ENCODE data around the gene CGB7. TPM values are rescaled to one million over a fixed set of nuclear protein-coding genes. Genes with fewer than 3 reads are reported as not detected.

Gene CGB7
- total and polyA plus RNA-seq, 2 experiments from 2014 or later: 0.32 to 0.97 TPM

DNA sequence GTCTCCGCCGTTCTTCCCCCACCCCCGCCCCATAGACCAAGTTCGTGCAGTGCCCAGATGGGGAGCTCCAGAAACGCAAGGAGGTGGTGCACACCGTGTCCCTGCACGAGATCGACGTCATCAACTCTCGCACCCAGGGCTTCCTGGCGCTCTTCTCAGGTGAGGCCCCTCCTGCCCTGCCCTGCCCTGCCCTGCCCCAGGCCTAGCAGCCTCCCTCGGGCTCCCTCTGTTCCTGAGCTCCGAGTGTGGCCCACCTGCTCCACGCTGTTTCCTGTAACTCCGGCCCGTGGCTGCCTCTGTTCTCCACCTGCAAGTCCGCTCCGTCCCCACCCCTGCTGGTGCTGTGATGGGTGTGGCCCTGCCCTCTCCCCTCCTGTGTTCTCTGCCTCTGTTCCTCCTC lies 47.1 kb downstream of the CGB7 start (continued):
- TF ChIP-seq, protein P1, sequence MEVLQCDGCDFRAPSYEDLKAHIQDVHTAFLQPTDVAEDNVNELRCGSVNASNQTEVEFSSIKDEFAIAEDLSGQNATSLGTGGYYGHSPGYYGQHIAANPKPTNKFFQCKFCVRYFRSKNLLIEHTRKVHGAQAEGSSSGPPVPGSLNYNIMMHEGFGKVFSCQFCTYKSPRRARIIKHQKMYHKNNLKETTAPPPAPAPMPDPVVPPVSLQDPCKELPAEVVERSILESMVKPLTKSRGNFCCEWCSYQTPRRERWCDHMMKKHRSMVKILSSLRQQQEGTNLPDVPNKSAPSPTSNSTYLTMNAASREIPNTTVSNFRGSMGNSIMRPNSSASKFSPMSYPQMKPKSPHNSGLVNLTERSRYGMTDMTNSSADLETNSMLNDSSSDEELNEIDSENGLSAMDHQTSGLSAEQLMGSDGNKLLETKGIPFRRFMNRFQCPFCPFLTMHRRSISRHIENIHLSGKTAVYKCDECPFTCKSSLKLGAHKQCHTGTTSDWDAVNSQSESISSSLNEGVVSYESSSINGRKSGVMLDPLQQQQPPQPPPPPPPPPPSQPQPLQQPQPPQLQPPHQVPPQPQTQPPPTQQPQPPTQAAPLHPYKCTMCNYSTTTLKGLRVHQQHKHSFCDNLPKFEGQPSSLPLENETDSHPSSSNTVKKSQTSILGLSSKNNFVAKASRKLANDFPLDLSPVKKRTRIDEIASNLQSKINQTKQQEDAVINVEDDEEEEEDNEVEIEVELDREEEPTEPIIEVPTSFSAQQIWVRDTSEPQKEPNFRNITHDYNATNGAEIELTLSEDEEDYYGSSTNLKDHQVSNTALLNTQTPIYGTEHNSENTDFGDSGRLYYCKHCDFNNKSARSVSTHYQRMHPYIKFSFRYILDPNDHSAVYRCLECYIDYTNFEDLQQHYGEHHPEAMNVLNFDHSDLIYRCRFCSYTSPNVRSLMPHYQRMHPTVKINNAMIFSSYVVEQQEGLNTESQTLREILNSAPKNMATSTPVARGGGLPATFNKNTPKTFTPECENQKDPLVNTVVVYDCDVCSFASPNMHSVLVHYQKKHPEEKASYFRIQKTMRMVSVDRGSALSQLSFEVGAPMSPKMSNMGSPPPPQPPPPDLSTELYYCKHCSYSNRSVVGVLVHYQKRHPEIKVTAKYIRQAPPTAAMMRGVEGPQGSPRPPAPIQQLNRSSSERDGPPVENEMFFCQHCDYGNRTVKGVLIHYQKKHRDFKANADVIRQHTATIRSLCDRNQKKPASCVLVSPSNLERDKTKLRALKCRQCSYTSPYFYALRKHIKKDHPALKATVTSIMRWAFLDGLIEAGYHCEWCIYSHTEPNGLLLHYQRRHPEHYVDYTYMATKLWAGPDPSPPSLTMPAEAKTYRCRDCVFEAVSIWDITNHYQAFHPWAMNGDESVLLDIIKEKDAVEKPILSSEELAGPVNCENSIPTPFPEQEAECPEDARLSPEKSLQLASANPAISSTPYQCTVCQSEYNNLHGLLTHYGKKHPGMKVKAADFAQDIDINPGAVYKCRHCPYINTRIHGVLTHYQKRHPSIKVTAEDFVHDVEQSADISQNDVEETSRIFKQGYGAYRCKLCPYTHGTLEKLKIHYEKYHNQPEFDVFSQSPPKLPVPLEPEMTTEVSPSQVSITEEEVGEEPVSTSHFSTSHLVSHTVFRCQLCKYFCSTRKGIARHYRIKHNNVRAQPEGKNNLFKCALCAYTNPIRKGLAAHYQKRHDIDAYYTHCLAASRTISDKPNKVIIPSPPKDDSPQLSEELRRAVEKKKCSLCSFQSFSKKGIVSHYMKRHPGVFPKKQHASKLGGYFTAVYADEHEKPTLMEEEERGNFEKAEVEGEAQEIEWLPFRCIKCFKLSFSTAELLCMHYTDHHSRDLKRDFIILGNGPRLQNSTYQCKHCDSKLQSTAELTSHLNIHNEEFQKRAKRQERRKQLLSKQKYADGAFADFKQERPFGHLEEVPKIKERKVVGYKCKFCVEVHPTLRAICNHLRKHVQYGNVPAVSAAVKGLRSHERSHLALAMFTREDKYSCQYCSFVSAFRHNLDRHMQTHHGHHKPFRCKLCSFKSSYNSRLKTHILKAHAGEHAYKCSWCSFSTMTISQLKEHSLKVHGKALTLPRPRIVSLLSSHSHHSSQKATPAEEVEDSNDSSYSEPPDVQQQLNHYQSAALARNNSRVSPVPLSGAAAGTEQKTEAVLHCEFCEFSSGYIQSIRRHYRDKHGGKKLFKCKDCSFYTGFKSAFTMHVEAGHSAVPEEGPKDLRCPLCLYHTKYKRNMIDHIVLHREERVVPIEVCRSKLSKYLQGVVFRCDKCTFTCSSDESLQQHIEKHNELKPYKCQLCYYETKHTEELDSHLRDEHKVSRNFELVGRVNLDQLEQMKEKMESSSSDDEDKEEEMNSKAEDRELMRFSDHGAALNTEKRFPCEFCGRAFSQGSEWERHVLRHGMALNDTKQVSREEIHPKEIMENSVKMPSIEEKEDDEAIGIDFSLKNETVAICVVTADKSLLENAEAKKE (CRISPR knock-in tag; IDR thresholded peaks at IDR 0.05): no peak
- TF ChIP-seq ZNF331 (CRISPR knock-in tag; IDR thresholded peaks at IDR 0.05; ENCODE audit: low read depth): no peak
- TF ChIP-seq NANOG (IDR thresholded peaks at IDR 0.05; ENCODE audit: borderline replicate concordance): no peak
- TF ChIP-seq CREB1 (CRISPR knock-in tag; IDR thresholded peaks at IDR 0.05; ENCODE audit: low read depth): no peak
- TF ChIP-seq, protein P2, sequence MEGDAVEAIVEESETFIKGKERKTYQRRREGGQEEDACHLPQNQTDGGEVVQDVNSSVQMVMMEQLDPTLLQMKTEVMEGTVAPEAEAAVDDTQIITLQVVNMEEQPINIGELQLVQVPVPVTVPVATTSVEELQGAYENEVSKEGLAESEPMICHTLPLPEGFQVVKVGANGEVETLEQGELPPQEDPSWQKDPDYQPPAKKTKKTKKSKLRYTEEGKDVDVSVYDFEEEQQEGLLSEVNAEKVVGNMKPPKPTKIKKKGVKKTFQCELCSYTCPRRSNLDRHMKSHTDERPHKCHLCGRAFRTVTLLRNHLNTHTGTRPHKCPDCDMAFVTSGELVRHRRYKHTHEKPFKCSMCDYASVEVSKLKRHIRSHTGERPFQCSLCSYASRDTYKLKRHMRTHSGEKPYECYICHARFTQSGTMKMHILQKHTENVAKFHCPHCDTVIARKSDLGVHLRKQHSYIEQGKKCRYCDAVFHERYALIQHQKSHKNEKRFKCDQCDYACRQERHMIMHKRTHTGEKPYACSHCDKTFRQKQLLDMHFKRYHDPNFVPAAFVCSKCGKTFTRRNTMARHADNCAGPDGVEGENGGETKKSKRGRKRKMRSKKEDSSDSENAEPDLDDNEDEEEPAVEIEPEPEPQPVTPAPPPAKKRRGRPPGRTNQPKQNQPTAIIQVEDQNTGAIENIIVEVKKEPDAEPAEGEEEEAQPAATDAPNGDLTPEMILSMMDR (conservative IDR thresholded peaks at IDR 0.05; ENCODE audit: low read depth in 2 of 2): no peak
- no peak for TF ChIP-seq JUNB (IDR thresholded peaks at IDR 0.05; ENCODE audit: unreplicated experiment)
- no peak for TF ChIP-seq ZNF114 (CRISPR knock-in tag; IDR thresholded peaks at IDR 0.05)
- TF ChIP-seq STAT1 (IDR thresholded peaks at IDR 0.05; ENCODE audit: unreplicated experiment): no peak

DNA sequence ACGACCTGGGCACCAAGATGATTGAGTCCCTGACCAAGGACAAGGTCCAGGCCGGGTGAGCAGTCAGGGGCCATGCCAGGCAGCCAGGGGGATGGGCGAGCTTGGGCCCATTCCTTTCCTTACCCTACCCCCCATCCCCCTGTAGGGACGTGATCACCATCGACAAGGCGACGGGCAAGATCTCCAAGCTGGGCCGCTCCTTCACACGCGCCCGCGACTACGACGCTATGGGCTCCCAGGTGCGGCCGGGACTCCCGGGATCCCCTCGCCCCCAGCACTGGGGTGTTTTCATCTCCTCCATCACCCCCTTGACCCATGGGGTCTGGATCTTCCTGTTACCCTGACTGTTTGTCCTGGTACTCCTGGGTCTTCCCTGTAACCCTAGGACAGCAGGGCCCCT lies 47.7 kb downstream of the CGB7 start:
- no peak overlapping the region for H3K4me3 ChIP-seq
- DNase-seq (ENCODE audit: low spot score): no peak
- no peaks in the 10 kb centered on the region for H3K27me3 ChIP-seq (ENCODE audit: insufficient read depth)
- H2AFZ ChIP-seq: no peak overlapping the region
- Mint-ChIP-seq H3K36me3 (ENCODE audit: low read depth) (peaks cover 74% of the 10 kb centered on the region), H3K27ac (no peak overlapping the region), H3K4me1 (no peaks in the 10 kb centered on the region), H3K27me3 (ENCODE audit: insufficient read depth, low read depth, poor library complexity) (peaks cover 7% of the 10 kb centered on the region), H3K9me3 (no peaks in the 10 kb centered on the region; the same call in 2 of the 3 replicates), H3K4me3 (no peak overlapping the region)
- no peak overlapping the region for H3K27ac ChIP-seq (ENCODE audit: low read depth)
- H4K20me1 ChIP-seq (replicated peaks; ENCODE audit: insufficient read depth): no peaks in the 10 kb centered on the region; the same call in 1 of the 2 replicates
- ATAC-seq: no peak
- H3K4me1 ChIP-seq (ENCODE audit: insufficient read depth): no peaks in the 10 kb centered on the region
- no peaks in the 10 kb centered on the region for H3K9me2 ChIP-seq (ENCODE audit: insufficient read depth)
- no peaks in the 10 kb centered on the region for H3F3A ChIP-seq (replicated peaks; ENCODE audit: low read depth)
- H3K36me3 ChIP-seq (ENCODE audit: insufficient read depth): peaks cover 16% of the 10 kb centered on the region
- H3K79me2 ChIP-seq (replicated peaks; ENCODE audit: insufficient read depth): no peaks in the 10 kb centered on the region
- H3K4me2 ChIP-seq: no peak overlapping the region
- TF ChIP-seq CREB1 (CRISPR knock-in tag; IDR thresholded peaks at IDR 0.05; ENCODE audit: low read depth): no peak
- TF ChIP-seq EZH2phosphoT487 (IDR thresholded peaks at IDR 0.05; ENCODE audit: unreplicated experiment): no peak
- no peak for TF ChIP-seq NANOG (IDR thresholded peaks at IDR 0.05; ENCODE audit: borderline replicate concordance)
- TF ChIP-seq, protein P2 (conservative IDR thresholded peaks at IDR 0.05; ENCODE audit: low read depth in 2 of 2): no peak
- no peak for TF ChIP-seq JUNB (IDR thresholded peaks at IDR 0.05; ENCODE audit: unreplicated experiment)

All from GM23338 (cell line).